ENCODE measurements around the gene SH3BP1. TPM values are rescaled to one million over a fixed set of nuclear protein-coding genes. Genes with fewer than 3 reads are reported as not detected.
"Not testable (repeated sequence)": the region's sequence is repeated elsewhere in the genome, so short reads cannot be mapped to it uniquely, and the experiment has no call there.

Gene SH3BP1
- total RNA-seq, 1 donor from 2014 or later, result 88.4 TPM

DNA sequence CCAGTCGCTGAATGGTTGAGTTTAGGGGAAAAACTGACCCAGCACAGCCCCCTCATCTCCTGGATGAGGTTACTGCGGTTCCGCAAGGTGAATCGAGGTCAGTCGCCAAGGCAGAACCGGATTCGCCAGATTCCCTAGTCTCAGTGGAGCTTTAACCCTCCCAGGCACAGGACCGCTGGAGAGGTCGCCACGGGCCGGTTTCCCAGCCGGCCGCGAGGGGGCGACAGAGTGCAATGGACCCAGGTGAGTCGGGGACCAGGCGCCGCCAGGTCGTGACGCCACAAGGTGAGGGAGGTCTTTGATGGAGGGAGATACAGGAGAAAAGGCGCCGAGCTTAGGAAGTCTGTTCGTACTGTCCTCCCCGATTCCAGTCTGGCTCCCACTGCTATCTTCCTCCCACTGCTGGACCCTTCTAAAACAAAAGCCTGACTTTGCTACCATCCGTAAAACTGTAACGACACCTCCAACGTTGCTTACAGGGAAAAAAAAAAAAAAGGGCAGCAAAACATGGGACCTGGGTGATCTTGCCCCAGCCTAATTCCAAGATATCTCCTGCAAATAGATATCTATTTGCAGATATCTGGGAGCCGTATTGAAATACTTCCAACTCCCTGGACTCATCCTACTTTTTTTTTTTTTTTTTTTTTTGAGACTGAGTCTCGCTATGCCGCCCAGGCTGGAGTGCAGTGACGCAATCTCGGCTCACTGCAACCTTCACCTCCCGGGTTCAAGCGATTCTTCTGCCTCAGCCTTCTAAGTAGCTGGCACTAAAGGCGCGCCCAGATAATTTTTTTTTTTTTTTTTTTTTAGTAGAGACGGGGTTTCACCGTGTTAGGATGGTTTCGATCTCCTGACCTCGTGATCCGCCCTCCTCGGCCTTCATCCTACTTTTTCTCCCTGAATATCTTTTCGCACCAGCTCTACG is 32.2 kb upstream of the SH3BP1 start:
- intact Hi-C loops (cut with micrococcal nuclease), result loop anchor here (1.0 to 10.0 kb wide), 3 partner anchors 256 to 1268 kb away; partner anchors contain the start of genes C22orf23, CBX6 and POLR2F
- TF ChIP-seq, protein P1, sequence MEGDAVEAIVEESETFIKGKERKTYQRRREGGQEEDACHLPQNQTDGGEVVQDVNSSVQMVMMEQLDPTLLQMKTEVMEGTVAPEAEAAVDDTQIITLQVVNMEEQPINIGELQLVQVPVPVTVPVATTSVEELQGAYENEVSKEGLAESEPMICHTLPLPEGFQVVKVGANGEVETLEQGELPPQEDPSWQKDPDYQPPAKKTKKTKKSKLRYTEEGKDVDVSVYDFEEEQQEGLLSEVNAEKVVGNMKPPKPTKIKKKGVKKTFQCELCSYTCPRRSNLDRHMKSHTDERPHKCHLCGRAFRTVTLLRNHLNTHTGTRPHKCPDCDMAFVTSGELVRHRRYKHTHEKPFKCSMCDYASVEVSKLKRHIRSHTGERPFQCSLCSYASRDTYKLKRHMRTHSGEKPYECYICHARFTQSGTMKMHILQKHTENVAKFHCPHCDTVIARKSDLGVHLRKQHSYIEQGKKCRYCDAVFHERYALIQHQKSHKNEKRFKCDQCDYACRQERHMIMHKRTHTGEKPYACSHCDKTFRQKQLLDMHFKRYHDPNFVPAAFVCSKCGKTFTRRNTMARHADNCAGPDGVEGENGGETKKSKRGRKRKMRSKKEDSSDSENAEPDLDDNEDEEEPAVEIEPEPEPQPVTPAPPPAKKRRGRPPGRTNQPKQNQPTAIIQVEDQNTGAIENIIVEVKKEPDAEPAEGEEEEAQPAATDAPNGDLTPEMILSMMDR (IDR thresholded peaks at IDR 0.05), result peak; percentile 85
- Mint-ChIP-seq H3K27ac (peak overlapping the region; percentile 94), H3K4me3 (peak overlapping the region; percentile 90), H3K27me3 (peaks cover 18% of the 10 kb centered on the region), H3K4me1 (peaks cover 41% of the 10 kb centered on the region), H3K36me3 (ENCODE audit: low read depth) (peaks cover 3% of the 10 kb centered on the region), H3K9me3 (no peaks in the 10 kb centered on the region)
- ChIA-PET POLR2A (interaction anchor here (0.5 to 5.9 kb wide), 33 partner anchors 12 to 1629 kb away, joined by 3 to 104 read pairs (median 6); partner anchors contain the start of genes ANKRD54, GCAT, LGALS1 and MFNG), CTCF (interaction anchor here (0.6 to 4.8 kb wide), 29 partner anchors 9 to 358 kb away, joined by 3 to 50 read pairs (median 5); partner anchors contain the start of genes GCAT, LGALS1, NOL12 and PDXP)
- ATAC-seq (ENCODE audit: low read depth) (peak; percentile 26), DNase-seq (peak; percentile 91)

DNA sequence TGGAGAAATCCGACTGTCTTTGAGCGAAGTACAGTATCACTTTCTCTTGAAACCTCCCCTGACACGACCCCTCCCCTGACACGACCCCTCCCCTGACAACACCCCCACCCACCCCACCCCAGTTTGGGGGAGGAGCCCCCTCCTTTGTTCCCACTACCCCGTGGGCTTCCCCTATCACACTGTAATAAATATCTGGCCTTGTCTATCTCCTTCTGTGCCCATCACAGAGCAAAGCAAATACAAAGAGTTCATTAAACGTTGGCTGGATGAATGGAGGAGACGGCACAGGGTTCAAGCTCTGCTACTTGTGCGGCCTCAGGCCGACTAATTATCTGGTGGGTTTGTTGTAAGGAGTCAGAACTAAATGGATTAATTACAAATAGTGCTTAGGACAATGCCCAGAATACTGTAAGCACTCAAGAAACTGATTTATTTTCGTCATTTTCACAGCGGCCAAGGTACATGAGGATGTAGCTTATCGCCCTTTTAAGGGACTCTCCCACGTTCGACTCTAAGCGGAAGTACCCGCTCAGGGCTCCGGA is 31.5 kb upstream of the SH3BP1 start:
- Mint-ChIP-seq H3K9me3 (no peaks in the 10 kb centered on the region), H3K27ac (peak overlapping the region; percentile 94), H3K36me3 (ENCODE audit: low read depth) (peaks cover 3% of the 10 kb centered on the region), H3K27me3 (peaks cover 15% of the 10 kb centered on the region), H3K4me1 (peaks cover 41% of the 10 kb centered on the region), H3K4me3 (peak overlapping the region; percentile 90)
- ATAC-seq (ENCODE audit: low read depth) (peak; percentile 3), DNase-seq (no peak)
- intact Hi-C loops (cut with micrococcal nuclease), result loop anchor here (1.0 to 10.0 kb wide), 15 partner anchors 15 to 1267 kb away; partner anchors contain the start of genes ANKRD54, C22orf23, CBX6 and DDX17
- TF ChIP-seq, protein P1 (IDR thresholded peaks at IDR 0.05), result no peak
- POLR2A ChIA-PET, result interaction anchor here (0.5 to 5.9 kb wide), 36 partner anchors 11 to 1628 kb away, joined by 3 to 104 read pairs (median 6); partner anchors contain the start of genes ANKRD54, GCAT, LGALS1 and MFNG
- CTCF ChIA-PET, result interaction anchor here (1.1 to 4.8 kb wide), 19 partner anchors 8 to 291 kb away, joined by 3 to 50 read pairs (median 9); partner anchors contain the start of genes GCAT, LGALS1, NOL12 and SH3BP1

DNA sequence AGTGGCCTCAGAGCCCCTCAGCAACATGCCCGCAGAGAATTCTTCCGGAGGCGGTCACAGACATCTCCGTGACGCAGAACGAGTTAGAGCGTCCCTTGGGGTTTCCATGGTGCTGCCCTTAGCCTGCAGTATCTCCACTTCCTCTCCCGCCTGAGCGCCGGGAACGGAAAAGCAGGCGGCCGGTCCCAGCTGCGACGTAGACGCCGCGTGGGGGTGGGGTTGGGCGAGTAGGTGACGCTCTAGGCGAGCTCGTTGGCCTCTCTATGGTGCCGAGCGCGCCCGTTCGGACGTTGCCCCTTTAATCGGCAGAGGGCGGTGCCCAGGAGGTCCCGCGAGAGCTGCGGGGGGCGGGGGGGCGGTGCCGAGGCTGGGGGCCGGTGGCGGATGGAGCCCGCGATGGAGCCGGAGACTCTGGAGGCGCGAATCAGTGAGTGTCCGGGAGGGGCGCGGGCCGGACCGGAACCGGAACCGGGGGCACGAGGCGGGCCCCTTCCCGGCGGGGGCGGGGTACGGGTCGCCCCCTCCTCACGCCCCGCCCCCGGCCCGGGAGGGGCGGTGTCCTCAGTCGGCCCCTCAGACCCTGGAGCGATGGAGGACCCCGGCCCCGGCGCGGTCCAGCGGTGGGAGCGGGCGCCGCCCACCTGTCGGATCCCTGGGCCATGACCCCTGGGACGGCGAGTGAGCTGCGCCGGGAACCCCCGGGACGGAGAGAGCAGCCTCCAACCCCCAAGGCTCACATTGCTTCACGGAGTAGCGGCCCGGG is 30.8 kb upstream of the SH3BP1 start, which contains the start of gene GGA1:
TSS of gene GGA1 (plus strand) at position 358 of the 763 bp plus-strand sequence. CDS start at position 385, 27 bp downstream.
- Mint-ChIP-seq H3K4me3 (peak within 1 kb of the TSS; percentile 90), H3K27ac (peak within 1 kb of the TSS; percentile 94), H3K9me3 (no peaks in the 10 kb centered on the region), H3K27me3 (peaks cover 15% of the 10 kb centered on the region), H3K36me3 (ENCODE audit: low read depth) (peaks cover 3% of the 10 kb centered on the region), H3K4me1 (peaks cover 41% of the 10 kb centered on the region)
- ChIA-PET POLR2A (interaction anchor here (0.6 to 5.9 kb wide), 30 partner anchors 10 to 1293 kb away, joined by 3 to 104 read pairs (median 8); partner anchors contain the start of genes ANKRD54, GCAT, LGALS1 and MFNG), CTCF (interaction anchor here (1.1 to 4.8 kb wide), 19 partner anchors 8 to 292 kb away, joined by 3 to 50 read pairs (median 6); partner anchors contain the start of genes GCAT, LGALS1, NOL12 and SH3BP1)
- ATAC-seq (ENCODE audit: low read depth), result peak; percentile 74
- peak; percentile 82 for DNase-seq
- intact Hi-C loops (cut with micrococcal nuclease), result loop anchor here (1.0 to 10.0 kb wide), 15 partner anchors 15 to 1266 kb away; partner anchors contain the start of genes ANKRD54, C22orf23, CBX6 and DDX17
- TF ChIP-seq, protein P1 (IDR thresholded peaks at IDR 0.05), result no peak

DNA sequence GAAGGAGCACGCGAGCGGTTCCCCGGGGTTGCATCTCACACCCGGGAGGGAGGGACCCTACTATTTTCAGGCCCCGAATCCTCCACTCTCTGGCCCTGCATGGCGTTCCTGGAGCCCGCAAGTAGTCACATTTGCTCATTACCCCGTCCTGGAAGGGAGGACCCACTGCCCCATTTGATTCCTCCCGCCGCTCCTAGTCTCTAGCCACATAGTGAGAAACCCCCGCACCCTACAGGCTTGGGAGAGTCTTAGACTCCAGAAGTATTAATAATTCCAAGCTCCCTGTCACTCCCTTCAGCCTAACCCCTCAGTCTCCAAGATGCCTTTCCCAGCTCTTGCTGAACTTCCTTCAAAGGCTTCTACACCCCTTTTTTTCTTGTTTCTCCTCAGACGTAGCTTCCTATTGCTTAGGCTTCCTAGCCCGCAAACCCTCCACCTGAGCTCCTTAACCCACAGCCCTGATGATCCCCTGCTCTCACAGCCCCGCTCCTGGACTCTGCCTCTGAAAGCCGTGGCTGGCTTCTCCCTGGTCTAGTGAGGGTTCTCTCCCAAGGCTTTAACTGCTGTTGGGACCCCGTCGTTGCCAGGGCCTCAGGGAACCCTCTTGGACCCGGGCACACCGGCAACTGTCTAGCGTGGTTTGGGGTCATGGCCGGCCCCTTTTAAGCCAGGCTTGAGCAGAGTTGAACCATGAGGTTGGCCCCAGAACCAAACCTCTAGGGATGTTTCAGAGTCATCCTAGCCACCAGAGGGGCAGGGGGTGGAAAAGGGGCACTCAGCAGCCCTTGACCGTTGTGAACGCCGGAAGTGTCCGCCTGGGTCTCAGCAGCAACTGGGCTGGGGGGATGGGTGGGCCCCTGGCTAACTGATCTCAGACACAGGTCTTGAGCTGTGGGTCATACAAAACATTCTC is 30.0 kb upstream of the SH3BP1 start:
- Mint-ChIP-seq H3K27ac (peak overlapping the region; percentile 88), H3K36me3 (ENCODE audit: low read depth) (peaks cover 7% of the 10 kb centered on the region), H3K4me3 (peak overlapping the region; percentile 90), H3K4me1 (peaks cover 41% of the 10 kb centered on the region), H3K27me3 (peaks cover 12% of the 10 kb centered on the region), H3K9me3 (no peaks in the 10 kb centered on the region)
- DNase-seq (no peak), ATAC-seq (ENCODE audit: low read depth) (no peak)
- ChIA-PET CTCF (interaction anchor here (1.1 to 4.8 kb wide), 12 partner anchors 8 to 293 kb away, joined by 3 to 50 read pairs (median 10); partner anchors contain the start of genes GCAT and LGALS1), POLR2A (interaction anchor here (0.6 to 5.9 kb wide), 16 partner anchors 9 to 234 kb away, joined by 3 to 104 read pairs (median 20); partner anchors contain the start of genes ANKRD54, LGALS1, MFNG and NOL12)
- intact Hi-C loops (cut with micrococcal nuclease), result loop anchor here (1.0 to 10.0 kb wide), 4 partner anchors 198 to 1265 kb away; partner anchors contain the start of genes C22orf23, CBX6, DDX17 and GCAT
- TF ChIP-seq, protein P1 (IDR thresholded peaks at IDR 0.05), result no peak

DNA sequence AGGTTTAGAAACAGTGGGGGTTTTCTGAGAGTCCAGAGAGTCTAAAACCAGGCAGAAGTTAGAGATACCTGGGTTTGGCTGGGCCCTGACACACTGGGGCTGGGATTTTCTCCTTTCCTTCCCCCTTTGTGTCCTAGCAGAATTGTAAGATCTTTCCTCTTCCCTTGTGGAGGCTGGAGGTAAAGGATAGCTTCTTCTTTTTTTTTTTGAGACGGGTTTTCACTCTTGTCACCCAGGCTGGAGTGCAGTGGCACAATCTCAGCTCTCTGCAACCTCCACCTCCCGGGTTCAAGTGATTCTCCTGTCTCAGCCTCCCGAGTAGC is 29.4 kb upstream of the SH3BP1 start:
- H3K9me3 Mint-ChIP-seq; ATAC-seq (ENCODE audit: low read depth); intact Hi-C loops (cut with micrococcal nuclease); DNase-seq: not testable (repeated sequence)
- peaks cover 12% of the 10 kb centered on the region for H3K36me3 Mint-ChIP-seq (ENCODE audit: low read depth)
- H3K27me3 Mint-ChIP-seq, result peaks cover 12% of the 10 kb centered on the region
- H3K4me1 Mint-ChIP-seq, result peaks cover 41% of the 10 kb centered on the region
- ChIA-PET CTCF (interaction anchor here (1.4 to 4.8 kb wide), 4 partner anchors 15 to 33 kb away, joined by 3 to 50 read pairs (median 16); no protein-coding TSS in a partner anchor), POLR2A (interaction anchor here (0.6 to 5.9 kb wide), 11 partner anchors 9 to 124 kb away, joined by 3 to 104 read pairs (median 36); partner anchors contain the start of genes LGALS1, MFNG, NOL12 and PDXP)
- peak overlapping the region; percentile 88 for H3K27ac Mint-ChIP-seq
- peak overlapping the region; percentile 90 for H3K4me3 Mint-ChIP-seq
